Activated naive CD4-positive, alpha-beta T cell treated with anti-CD3 and anti-CD28 coated beads, Interleukin-2, amount 50 U/mL, for 24 hours (primary cell): ENCODE measurements around the gene CDKAL1.

Source experiments
- H3K27ac Mint-ChIP-seq: one replicate; pipeline ENCODE4 v1.8.0; 2021; ENCODE audit warnings: mild to moderate bottlenecking, mixed read lengths
- H3K27me3 Mint-ChIP-seq: one replicate; pipeline ENCODE4 v1.8.0; 2021; ENCODE audit warnings: mixed read lengths
- H3K36me3 Mint-ChIP-seq: one replicate; pipeline ENCODE4 v1.8.0; 2021; ENCODE audit warnings: mixed read lengths
- H3K4me1 Mint-ChIP-seq: one replicate; pipeline ENCODE4 v1.8.0; 2021; ENCODE audit warnings: mixed read lengths
- H3K4me3 Mint-ChIP-seq: one replicate; pipeline ENCODE4 v1.8.0; 2021; ENCODE audit warnings: mild to moderate bottlenecking, mixed read lengths
- H3K9me3 Mint-ChIP-seq: one replicate; pipeline ENCODE4 v1.8.0; 2021; ENCODE audit warnings: mixed read lengths

The CDKAL1 gene

GRCh38 chr6:21281366-21281765, 747.1 kb downstream of the CDKAL1 start:
- Mint-ChIP-seq H3K9me3 (no peaks in the 10 kb centered on the region), H3K27me3 (no peaks in the 10 kb centered on the region), H3K36me3 (no peaks in the 10 kb centered on the region), H3K4me1 (no peaks in the 10 kb centered on the region), H3K27ac (no peak overlapping the region), H3K4me3 (no peak overlapping the region)
